ENCODE measurements around the gene ANKH.

Gene ANKH

GRCh38 chr5:14816374-14816998 is 55.1 kb downstream of the ANKH start:
- H4K20me1 ChIP-seq (ENCODE audit: insufficient read depth, low read length, poor library complexity, severe bottlenecking): no peaks in the 10 kb centered on the region
- H3K4me2 ChIP-seq (ENCODE audit: low read depth, low read length, poor library complexity, severe bottlenecking): no peak overlapping the region
- peaks cover 65% of the 10 kb centered on the region for H3K79me2 ChIP-seq (ENCODE audit: insufficient read depth, low read length)
- no peaks in the 10 kb centered on the region for H3K9me2 ChIP-seq (replicated peaks; ENCODE audit: low read depth, low read length)
- H3K4me3 ChIP-seq (ENCODE audit: low read length, poor library complexity, severe bottlenecking): no peak overlapping the region
- H3F3A ChIP-seq (ENCODE audit: low read depth): no peaks in the 10 kb centered on the region
- TF ChIP-seq CTCF (conservative IDR thresholded peaks at IDR 0.05; ENCODE audit: low read length) (no peak), EZH2phosphoT487 (IDR thresholded peaks at IDR 0.05; ENCODE audit: borderline replicate concordance) (no peak)
- no peak overlapping the region for H3K9ac ChIP-seq (ENCODE audit: low read depth, low read length, poor library complexity, severe bottlenecking)
- no peak overlapping the region for H2AFZ ChIP-seq (ENCODE audit: low read length)
- no peaks in the 10 kb centered on the region for H3K36me3 ChIP-seq (ENCODE audit: insufficient read depth, low read length)
- no peaks in the 10 kb centered on the region for H3K27me3 ChIP-seq (ENCODE audit: insufficient read depth, low read length, poor library complexity, severe bottlenecking)
- H3K9me3 ChIP-seq (ENCODE audit: insufficient read depth, low read depth, low read length): no peaks in the 10 kb centered on the region
- H3K4me1 ChIP-seq (ENCODE audit: insufficient read depth, low read length, poor library complexity, severe bottlenecking): peaks cover 39% of the 10 kb centered on the region

- Histone ChIP-seq H3F3A (ENCODE audit: low read depth) (peaks cover 4% of the 10 kb centered on the region; the same call in 1 of the 2 replicates), H4K20me1 (ENCODE audit: insufficient read depth, low read length, poor library complexity, severe bottlenecking) (no peaks in the 10 kb centered on the region), H3K4me3 (ENCODE audit: low read length, poor library complexity, severe bottlenecking) (no peak overlapping the region), H2AFZ (ENCODE audit: low read length) (no peak overlapping the region), H3K4me1 (ENCODE audit: insufficient read depth, low read length, poor library complexity, severe bottlenecking) (peaks cover 43% of the 10 kb centered on the region), H3K79me2 (ENCODE audit: insufficient read depth, low read length) (peaks cover 63% of the 10 kb centered on the region), H3K9me3 (ENCODE audit: insufficient read depth, low read depth, low read length) (no peaks in the 10 kb centered on the region), H3K36me3 (ENCODE audit: insufficient read depth, low read length) (no peaks in the 10 kb centered on the region), H3K27me3 (ENCODE audit: insufficient read depth, low read length, poor library complexity, severe bottlenecking) (no peaks in the 10 kb centered on the region), H3K9me2 (replicated peaks; ENCODE audit: low read depth, low read length) (no peaks in the 10 kb centered on the region), H3K9ac (ENCODE audit: low read depth, low read length, poor library complexity, severe bottlenecking) (no peak overlapping the region), H3K4me2 (ENCODE audit: low read depth, low read length, poor library complexity, severe bottlenecking) (no peak overlapping the region)
- TF ChIP-seq CTCF (conservative IDR thresholded peaks at IDR 0.05; ENCODE audit: low read length) (no peak), EZH2phosphoT487 (IDR thresholded peaks at IDR 0.05; ENCODE audit: borderline replicate concordance) (no peak)
Measured at GRCh38 chr5:14813747-14814146, 57.8 kb downstream of the ANKH start.

GRCh38 chr5:14812166-14812565 is 59.4 kb downstream of the ANKH start:
- H3K79me2 ChIP-seq (ENCODE audit: insufficient read depth, low read length): peaks cover 56% of the 10 kb centered on the region
- H3K4me3 ChIP-seq (ENCODE audit: low read length, poor library complexity, severe bottlenecking): no peak overlapping the region
- H3F3A ChIP-seq (ENCODE audit: low read depth): peaks cover 4% of the 10 kb centered on the region; the same call in 1 of the 2 replicates
- no peak overlapping the region for H2AFZ ChIP-seq (ENCODE audit: low read length)
- no peak for TF ChIP-seq EZH2phosphoT487 (IDR thresholded peaks at IDR 0.05; ENCODE audit: borderline replicate concordance)
- TF ChIP-seq CTCF (conservative IDR thresholded peaks at IDR 0.05; ENCODE audit: low read length): no peak
- H3K36me3 ChIP-seq (ENCODE audit: insufficient read depth, low read length): no peaks in the 10 kb centered on the region
- peak overlapping the region; percentile 10 for H3K4me2 ChIP-seq (ENCODE audit: low read depth, low read length, poor library complexity, severe bottlenecking)
- H4K20me1 ChIP-seq (ENCODE audit: insufficient read depth, low read length, poor library complexity, severe bottlenecking): no peaks in the 10 kb centered on the region
- H3K27me3 ChIP-seq (ENCODE audit: insufficient read depth, low read length, poor library complexity, severe bottlenecking): no peaks in the 10 kb centered on the region
- peaks cover 40% of the 10 kb centered on the region for H3K4me1 ChIP-seq (ENCODE audit: insufficient read depth, low read length, poor library complexity, severe bottlenecking)
- H3K9me3 ChIP-seq (ENCODE audit: insufficient read depth, low read depth, low read length): no peaks in the 10 kb centered on the region
- H3K9ac ChIP-seq (ENCODE audit: low read depth, low read length, poor library complexity, severe bottlenecking): no peak overlapping the region
- no peaks in the 10 kb centered on the region for H3K9me2 ChIP-seq (replicated peaks; ENCODE audit: low read depth, low read length)
